Glutamatergic neuron (in vitro differentiated cells): ENCODE data around the gene KIF25. TPM values are rescaled to one million over a fixed set of nuclear protein-coding genes. Genes with fewer than 3 reads are reported as not detected.
A peak's percentile ranks its signal among the peaks of the same experiment; 100 is the strongest.
"Not testable (repeated sequence)": the region's sequence is repeated elsewhere in the genome, so short reads cannot be mapped to it uniquely, and the experiment has no call there.

ENCODE experiments used
- DNase-seq: peaks from one replicate; pipeline ENCODE4 v3.0.0; 2022
- H3K27ac Mint-ChIP-seq: one replicate; pipeline ENCODE4 v1.8.0; 2020; ENCODE audit warnings: mild to moderate bottlenecking, mixed read lengths, inconsistent platforms; ENCODE audit not compliant: unreplicated experiment
- H3K27me3 Mint-ChIP-seq: one replicate; pipeline ENCODE4 v1.8.0; 2020; ENCODE audit warnings: mild to moderate bottlenecking, moderate library complexity, mixed read lengths, inconsistent platforms; ENCODE audit not compliant: unreplicated experiment
- H3K36me3 Mint-ChIP-seq: one replicate; pipeline ENCODE4 v1.8.0; 2020; ENCODE audit warnings: mild to moderate bottlenecking, mixed read lengths, inconsistent platforms; ENCODE audit not compliant: unreplicated experiment
- H3K4me1 Mint-ChIP-seq: one replicate; pipeline ENCODE4 v1.8.0; 2020; ENCODE audit warnings: mild to moderate bottlenecking, low read depth, mixed read lengths, inconsistent platforms; ENCODE audit not compliant: unreplicated experiment
- H3K4me3 Mint-ChIP-seq: one replicate; pipeline ENCODE4 v1.8.0; 2020; ENCODE audit warnings: mild to moderate bottlenecking, mixed read lengths, inconsistent platforms; ENCODE audit not compliant: unreplicated experiment
- H3K9me3 Mint-ChIP-seq: one replicate; pipeline ENCODE4 v1.8.0; 2020; ENCODE audit warnings: mild to moderate bottlenecking, moderate library complexity, mixed read lengths, inconsistent platforms; ENCODE audit not compliant: unreplicated experiment
- CTCF ChIP-seq: fragments of 200-600 bp; sonication (generic); IDR thresholded peaks from one replicate; pipeline ENCODE4 v1.5.0; 2021; ENCODE audit not compliant: partially characterized antibody, unreplicated experiment
- total RNA-seq: library from RNA; stranded (reverse); fragmentation: NEBNext Ultra II Directional; extraction: Animal tissue kit (Norgen Biotek cat#: 25700); gene quantifications from one replicate; pipeline ENCODE4 v1.2.1, GENCODE V29; 2021; ENCODE audit not compliant: unreplicated experiment

KIF25 gene
- total RNA-seq, 1 donor from 2014 or later = not detected

GRCh38 chr6:168072261-168072660, 74.8 kb downstream of the KIF25 start:
- no peak overlapping the region for H3K27ac Mint-ChIP-seq
- peaks cover 8% of the 10 kb centered on the region for H3K9me3 Mint-ChIP-seq

GRCh38 chr6:168072730-168073129, 75.3 kb downstream of the KIF25 start:
- no peak for DNase-seq
- Mint-ChIP-seq H3K27ac (no peak overlapping the region), H3K27me3 (peaks cover 2% of the 10 kb centered on the region), H3K4me1 (peaks cover 2% of the 10 kb centered on the region), H3K9me3 (peaks cover 5% of the 10 kb centered on the region), H3K36me3 (peaks cover 5% of the 10 kb centered on the region), H3K4me3 (no peak overlapping the region)
- no peak for TF ChIP-seq CTCF

More at GRCh38 chr6:168072261-168072660, 74.8 kb downstream of the KIF25 start:
- no peak for TF ChIP-seq CTCF
- Mint-ChIP-seq H3K27me3 (no peaks in the 10 kb centered on the region), H3K36me3 (peaks cover 5% of the 10 kb centered on the region), H3K4me3 (no peak overlapping the region), H3K4me1 (peaks cover 2% of the 10 kb centered on the region)
- no peak for DNase-seq

GRCh38 chr6:168073937-168074730, 76.7 kb downstream of the KIF25 start:
- H3K27me3 Mint-ChIP-seq = peaks cover 2% of the 10 kb centered on the region

GRCh38 chr6:168075216-168075615, 77.7 kb downstream of the KIF25 start:
- peaks cover 7% of the 10 kb centered on the region for H3K9me3 Mint-ChIP-seq
- H3K36me3 Mint-ChIP-seq = peaks cover 5% of the 10 kb centered on the region
- peaks cover 4% of the 10 kb centered on the region for H3K4me1 Mint-ChIP-seq
- no peak overlapping the region for H3K27ac Mint-ChIP-seq
- no peak for TF ChIP-seq CTCF
- DNase-seq = no peak
- peaks cover 2% of the 10 kb centered on the region for H3K27me3 Mint-ChIP-seq
- H3K4me3 Mint-ChIP-seq = no peak overlapping the region

More at GRCh38 chr6:168073937-168074730, 76.7 kb downstream of the KIF25 start:
- H3K27ac Mint-ChIP-seq = no peak overlapping the region
- TF ChIP-seq CTCF = no peak
- H3K4me1 Mint-ChIP-seq = peaks cover 4% of the 10 kb centered on the region
- H3K4me3 Mint-ChIP-seq = no peak overlapping the region
- peaks cover 5% of the 10 kb centered on the region for H3K36me3 Mint-ChIP-seq
- peaks cover 7% of the 10 kb centered on the region for H3K9me3 Mint-ChIP-seq
- no peak for DNase-seq

GRCh38 chr6:168075787-168076202, 78.3 kb downstream of the KIF25 start:
- peaks cover 2% of the 10 kb centered on the region for H3K27me3 Mint-ChIP-seq
- DNase-seq = no peak
- H3K9me3 Mint-ChIP-seq = peaks cover 7% of the 10 kb centered on the region
- H3K4me1 Mint-ChIP-seq = peaks cover 4% of the 10 kb centered on the region
- no peak overlapping the region for H3K4me3 Mint-ChIP-seq
- TF ChIP-seq CTCF = no peak
- H3K36me3 Mint-ChIP-seq = peaks cover 5% of the 10 kb centered on the region
- peak overlapping the region; percentile 8 for H3K27ac Mint-ChIP-seq

GRCh38 chr6:168077401-168077800, 79.9 kb downstream of the KIF25 start:
- not testable (repeated sequence) for H3K9me3 Mint-ChIP-seq, DNase-seq, H3K27ac Mint-ChIP-seq, H3K27me3 Mint-ChIP-seq, H3K4me3 Mint-ChIP-seq, H3K36me3 Mint-ChIP-seq, H3K4me1 Mint-ChIP-seq
